Brain microvascular endothelial cell (primary cell): ENCODE results near the gene ALKBH6.

ENCODE experiments used
- DNase-seq: peaks from one replicate; pipeline ENCODE4 v3.0.0-alpha.2; 2020
- H3K27ac ChIP-seq: fragments of 250-450 bp; sonication (Bioruptor Pico); 2 replicates; pipeline ENCODE4 v1.5.1; 2020; ENCODE audit warnings: mild to moderate bottlenecking, moderate library complexity
- H3K27me3 ChIP-seq: fragments of 250-450 bp; sonication (Bioruptor Pico); replicated peaks from 2 replicates; pipeline ENCODE4 v1.5.1; 2020; ENCODE audit warnings: mild to moderate bottlenecking
- H3K36me3 ChIP-seq: fragments of 250-450 bp; sonication (Bioruptor Pico); replicated peaks from 2 replicates; pipeline ENCODE4 v1.5.1; 2020; ENCODE audit warnings: mild to moderate bottlenecking
- H3K4me3 ChIP-seq: 2 replicates; pipeline ENCODE4 v1.5.1; 2011; ENCODE audit warnings: low read depth, mild to moderate bottlenecking, control low read depth, low read length, moderate library complexity
- CTCF ChIP-seq: IDR thresholded peaks from 2 replicates; pipeline ENCODE4 v1.5.1; 2011; ENCODE audit warnings: low read depth, mild to moderate bottlenecking, moderate library complexity, low read length, control low read depth, inconsistent platforms; ENCODE audit errors: missing control alignments
- in situ Hi-C: cut with HindIII; loops from 2 replicates; pipeline ENCODE4 v1.10.0; 2017; ENCODE audit warnings: low sequenced_read_pairs, low pct_ligation_motif_present

The ALKBH6 gene

GRCh38 chr19:36032251-36033104 lies 18.5 kb upstream of the ALKBH6 start, which contains the start of gene CLIP3:
Gene CLIP3, minus strand, starts transcription at chr19:36032873. Its CDS starts 516 bp downstream, at chr19:36032357.
- peak; percentile 29 for TF ChIP-seq CTCF
- Histone ChIP-seq H3K36me3 (no peaks in the 10 kb centered on the region), H3K27ac (no peak within 1 kb of the TSS), H3K4me3 (peak within 1 kb of the TSS; percentile 74), H3K27me3 (no peaks in the 10 kb centered on the region)
- in situ Hi-C loops, result no loop called here
- peak; percentile 44 for DNase-seq

DNA sequence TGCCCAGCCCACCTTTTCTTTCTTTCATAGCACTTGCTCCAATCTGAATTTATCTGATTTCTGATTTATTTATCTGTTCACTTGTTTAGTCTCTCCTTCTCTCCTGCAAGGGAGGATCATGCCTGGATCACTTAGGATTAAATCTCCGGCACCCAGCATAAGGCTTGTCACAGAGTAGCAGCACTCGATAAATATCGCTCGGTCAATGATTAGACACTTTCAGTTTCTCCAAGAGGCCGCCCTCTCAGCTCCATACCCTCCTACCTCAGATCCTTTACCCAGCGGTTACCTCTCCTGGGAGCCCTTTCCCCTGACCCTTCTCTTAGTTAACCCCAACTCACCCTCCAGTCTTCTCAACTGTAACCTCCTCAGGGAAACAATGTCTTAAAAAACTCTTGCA lies 17.3 kb upstream of the ALKBH6 start:
- no peak overlapping the region for H3K4me3 ChIP-seq
- no peak overlapping the region for H3K27ac ChIP-seq
- in situ Hi-C loops, result no loop called here
- H3K36me3 ChIP-seq, result no peaks in the 10 kb centered on the region
- no peaks in the 10 kb centered on the region for H3K27me3 ChIP-seq
- DNase-seq, result no peak
- TF ChIP-seq CTCF, result no peak

DNA sequence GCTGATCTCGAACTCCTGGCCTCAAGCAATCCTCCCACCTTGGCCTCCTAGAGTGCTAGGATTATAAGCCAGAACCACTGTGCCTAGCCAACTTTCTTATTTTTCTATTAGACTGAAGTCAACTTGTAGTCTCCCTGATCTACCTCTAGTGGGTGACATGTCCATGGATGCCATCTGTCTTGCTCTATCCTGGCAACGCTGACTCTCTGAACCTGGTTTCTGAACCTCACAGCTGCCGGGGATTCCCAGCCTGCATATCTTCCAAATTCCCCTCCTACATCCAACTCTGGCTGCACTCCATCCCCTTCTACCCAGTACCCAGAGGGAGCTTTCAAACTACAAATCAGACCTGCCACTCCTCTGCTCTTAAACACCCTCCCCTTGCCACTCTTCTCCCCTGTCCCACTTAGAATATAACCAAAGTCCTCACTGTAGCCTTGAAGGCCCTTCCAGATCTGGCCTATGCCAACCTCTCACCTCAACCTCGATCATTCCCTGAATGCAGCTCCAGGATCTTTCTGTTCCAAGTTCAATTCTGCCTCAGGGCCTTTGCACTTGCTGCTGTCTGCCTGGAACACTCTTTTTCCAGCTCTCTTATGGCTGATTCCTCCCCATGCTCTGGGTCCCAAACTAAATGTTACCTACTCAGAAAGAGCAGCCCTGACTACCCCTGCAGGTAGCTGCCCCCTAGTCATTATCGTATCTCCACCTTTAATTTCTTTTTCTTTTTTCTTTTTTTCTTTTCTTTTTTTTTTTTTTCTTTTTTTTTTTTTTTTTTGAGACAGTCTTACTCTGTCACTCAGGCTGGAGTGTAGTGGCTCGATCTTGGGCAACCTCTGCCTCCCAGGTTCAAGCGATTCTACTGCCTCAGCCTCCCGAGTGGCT lies 16.5 kb upstream of the ALKBH6 start:
- Histone ChIP-seq H3K4me3 (no peak overlapping the region), H3K36me3 (peaks cover 5% of the 10 kb centered on the region), H3K27ac (no peak overlapping the region), H3K27me3 (no peaks in the 10 kb centered on the region)
- TF ChIP-seq CTCF, result no peak
- in situ Hi-C loops, result no loop called here
- DNase-seq, result no peak

GRCh38 chr19:36028313-36029041 lies 14.5 kb upstream of the ALKBH6 start:
- Histone ChIP-seq H3K4me3 (no peak overlapping the region), H3K27me3 (no peaks in the 10 kb centered on the region), H3K27ac (no peak overlapping the region), H3K36me3 (peaks cover 5% of the 10 kb centered on the region)
- DNase-seq, result no peak
- in situ Hi-C loops, result no loop called here
- TF ChIP-seq CTCF, result no peak

GRCh38 chr19:36027696-36028095 lies 13.7 kb upstream of the ALKBH6 start:
- in situ Hi-C loops, result no loop called here
- Histone ChIP-seq H3K27me3 (no peaks in the 10 kb centered on the region), H3K27ac (no peak overlapping the region), H3K36me3 (peaks cover 5% of the 10 kb centered on the region), H3K4me3 (no peak overlapping the region)
- no peak for DNase-seq
- TF ChIP-seq CTCF, result no peak
